Ovary (tissue), 3 donors: ENCODE results near the gene ANKRD23.

Experiments
- EP300 ChIP-seq: sonication (generic); formaldehyde crosslinking; IDR thresholded peaks from one replicate; pipeline ENCODE4 v1.6.1; 2017; ENCODE audit warnings: antibody characterized with exemption
- TF ChIP-seq, protein P1 (sequence below), 3 donors: fragments of 450-650 bp in 2 of 3; fragments of 200-600 bp in 1 of 3; IDR thresholded peaks; one replicate each; pipeline versions ENCODE4 v1.5.1 to v1.8.0; 2016 to 2022; ENCODE audit warnings: antibody characterized with exemption in 3 of 3, mild to moderate bottlenecking in 1 of 3
- donor health status: DM: no; HTN: no; CAD: no.

DNA sequence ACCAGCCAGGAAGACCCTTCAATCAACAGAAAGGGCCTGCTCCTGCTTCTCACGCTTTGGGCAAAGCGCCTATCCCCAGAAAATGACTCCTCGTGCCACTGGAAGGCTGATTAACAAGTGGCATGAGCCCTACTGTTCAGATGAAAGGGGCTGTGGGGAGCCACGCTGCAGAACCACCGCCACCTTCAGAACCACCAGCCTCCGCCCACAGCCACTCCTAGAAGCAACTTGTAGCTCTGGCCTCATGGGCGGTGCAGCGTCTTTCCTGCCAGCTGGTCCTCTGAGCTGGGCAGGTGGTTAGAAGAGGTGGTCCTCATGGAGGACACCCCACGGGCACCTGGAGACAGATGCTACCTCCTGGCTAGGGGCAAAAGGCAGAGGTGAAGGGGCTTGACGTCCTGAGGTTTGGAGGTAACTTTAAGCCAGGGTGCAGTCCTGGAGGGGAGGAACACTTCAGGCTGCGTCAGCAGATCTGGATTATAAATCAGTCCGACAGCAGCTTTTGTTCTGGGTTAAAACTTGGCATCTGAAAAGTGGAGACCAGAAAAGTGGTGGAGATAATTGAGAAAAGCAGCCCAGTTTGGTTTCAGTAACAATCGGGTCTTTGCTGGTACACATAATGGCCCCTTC is 26.9 kb upstream of the ANKRD23 start:
- TF ChIP-seq, protein P1, sequence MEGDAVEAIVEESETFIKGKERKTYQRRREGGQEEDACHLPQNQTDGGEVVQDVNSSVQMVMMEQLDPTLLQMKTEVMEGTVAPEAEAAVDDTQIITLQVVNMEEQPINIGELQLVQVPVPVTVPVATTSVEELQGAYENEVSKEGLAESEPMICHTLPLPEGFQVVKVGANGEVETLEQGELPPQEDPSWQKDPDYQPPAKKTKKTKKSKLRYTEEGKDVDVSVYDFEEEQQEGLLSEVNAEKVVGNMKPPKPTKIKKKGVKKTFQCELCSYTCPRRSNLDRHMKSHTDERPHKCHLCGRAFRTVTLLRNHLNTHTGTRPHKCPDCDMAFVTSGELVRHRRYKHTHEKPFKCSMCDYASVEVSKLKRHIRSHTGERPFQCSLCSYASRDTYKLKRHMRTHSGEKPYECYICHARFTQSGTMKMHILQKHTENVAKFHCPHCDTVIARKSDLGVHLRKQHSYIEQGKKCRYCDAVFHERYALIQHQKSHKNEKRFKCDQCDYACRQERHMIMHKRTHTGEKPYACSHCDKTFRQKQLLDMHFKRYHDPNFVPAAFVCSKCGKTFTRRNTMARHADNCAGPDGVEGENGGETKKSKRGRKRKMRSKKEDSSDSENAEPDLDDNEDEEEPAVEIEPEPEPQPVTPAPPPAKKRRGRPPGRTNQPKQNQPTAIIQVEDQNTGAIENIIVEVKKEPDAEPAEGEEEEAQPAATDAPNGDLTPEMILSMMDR (IDR thresholded peaks at IDR 0.05): no peak
- TF ChIP-seq EP300: no peak
